Fibroblast of villous mesenchyme (primary cell): ENCODE results near the gene CACNA1C. TPM values are rescaled to one million over a fixed set of nuclear protein-coding genes. Genes with fewer than 3 reads are reported as not detected.

Source experiments
- DNase-seq: peaks from one replicate; pipeline ENCODE4 v3.0.0-alpha.2; 2010; ENCODE audit warnings: low read depth
- H3K4me3 ChIP-seq: 2 replicates; pipeline ENCODE4 v1.5.1; 2011; ENCODE audit warnings: low read depth, mild to moderate bottlenecking, low read length
- CTCF ChIP-seq: IDR thresholded peaks from 2 replicates; pipeline ENCODE4 v1.5.1; 2012; ENCODE audit warnings: low read depth, mild to moderate bottlenecking, low read length; ENCODE audit not compliant: insufficient read depth
- total RNA-seq: library from RNA; depleted of rRNA; stranded (reverse); fragments of >200 nt; gene quantifications from 2 replicates; pipeline ENCODE4 v1.2.3, GENCODE V29; 2012

The CACNA1C gene
- total RNA-seq, 1 donor, result 11.7 TPM

- H3K4me3 ChIP-seq, result no peak overlapping the region
- DNase-seq, result no peak
- TF ChIP-seq CTCF, result no peak
Observed at GRCh38 chr12:2259369-2259768, 206.6 kb downstream of the CACNA1C start.

- DNase-seq, result no peak
- TF ChIP-seq CTCF, result no peak
Observed at GRCh38 chr12:2260441-2260840, 207.7 kb downstream of the CACNA1C start.

GRCh38 chr12:2261708-2262107 is 208.9 kb downstream of the CACNA1C start:
- no peak for TF ChIP-seq CTCF
- H3K4me3 ChIP-seq, result no peak overlapping the region
- DNase-seq, result no peak

More at GRCh38 chr12:2260441-2260840, 207.7 kb downstream of the CACNA1C start:
- no peak overlapping the region for H3K4me3 ChIP-seq

- TF ChIP-seq CTCF, result no peak
- DNase-seq, result no peak
- no peak overlapping the region for H3K4me3 ChIP-seq
Observed at GRCh38 chr12:2262449-2262848, 209.7 kb downstream of the CACNA1C start.

GRCh38 chr12:2263901-2264300 is 211.1 kb downstream of the CACNA1C start:
- H3K4me3 ChIP-seq, result no peak overlapping the region
- TF ChIP-seq CTCF, result no peak

GRCh38 chr12:2264651-2265232 is 212.0 kb downstream of the CACNA1C start:
- no peak for TF ChIP-seq CTCF
- H3K4me3 ChIP-seq, result no peak overlapping the region
- peak; percentile 95 for DNase-seq

More at GRCh38 chr12:2263901-2264300, 211.1 kb downstream of the CACNA1C start:
- DNase-seq, result no peak

- peak; percentile 31 for DNase-seq
- TF ChIP-seq CTCF, result no peak
- no peak overlapping the region for H3K4me3 ChIP-seq
Observed at GRCh38 chr12:2265461-2266167, 212.8 kb downstream of the CACNA1C start.
